GM12873 (cell line): ENCODE data around the gene CNOT3.

ENCODE experiments used
- CTCF ChIP-seq: IDR thresholded peaks from 2 replicates; pipeline ENCODE4 v1.5.1; 2012; ENCODE audit warnings: low read depth, mild to moderate bottlenecking, moderate library complexity, low read length, control low read depth; ENCODE audit not compliant: insufficient read depth; ENCODE audit errors: missing control alignments

CNOT3 gene

GRCh38 chr19:54127688-54128440 lies 9.7 kb upstream of the CNOT3 start:
- TF ChIP-seq CTCF: no peak

- no peak for TF ChIP-seq CTCF
Observed at GRCh38 chr19:54128441-54128725, 9.2 kb upstream of the CNOT3 start.

- TF ChIP-seq CTCF: no peak
Observed at GRCh38 chr19:54128796-54129616, 8.6 kb upstream of the CNOT3 start.

GRCh38 chr19:54129617-54129996 lies 8.0 kb upstream of the CNOT3 start:
- TF ChIP-seq CTCF: no peak

- TF ChIP-seq CTCF: no peak
Observed at GRCh38 chr19:54133312-54133956, 4.1 kb upstream of the CNOT3 start.

GRCh38 chr19:54133957-54134590 lies 3.5 kb upstream of the CNOT3 start:
- TF ChIP-seq CTCF: no peak
